GM13976 (cell line): ENCODE data around the gene ETV4.

ENCODE experiments used
- DNase-seq: peaks from one replicate; pipeline ENCODE4 v3.0.0; 2012; ENCODE audit warnings: low spot score
- in situ Hi-C: fragments of 300-500 bp; cut with MboI; formaldehyde crosslinking; loops from one replicate; pipeline ENCODE4 v1.12.0; 2022; ENCODE audit warnings: low sequenced_read_pairs, mixed read lengths, inconsistent platforms; ENCODE audit not compliant: unreplicated experiment
- TF ChIP-seq, protein P1 (sequence below): IDR thresholded peaks from 2 replicates; pipeline ENCODE4 v1.5.1; 2012; ENCODE audit warnings: borderline replicate concordance, mild to moderate bottlenecking; ENCODE audit not compliant: insufficient read depth; ENCODE audit errors: extremely low read depth, missing control alignments, control extremely low read depth

ETV4 gene

DNA sequence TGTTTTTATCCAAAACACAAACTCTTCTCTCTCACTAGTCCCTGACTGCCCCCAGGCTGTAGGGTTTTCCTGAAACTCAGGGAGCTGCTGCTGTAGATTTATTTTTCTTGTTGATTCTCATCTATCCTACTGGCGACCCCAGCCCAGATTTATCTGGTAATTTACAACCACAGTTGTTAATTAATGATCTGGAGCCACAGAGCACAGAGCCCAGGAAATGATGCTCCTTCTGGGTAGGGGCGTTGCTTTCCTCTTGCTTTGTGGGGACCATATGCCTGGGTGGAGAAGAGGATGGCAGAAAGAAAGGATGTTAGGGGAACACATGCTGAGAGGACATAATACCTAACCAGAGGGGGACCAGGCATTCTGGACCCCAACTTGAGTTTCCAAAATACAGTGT, 7.4 kb upstream of the ETV4 start:
- in situ Hi-C loops: no loop called here
- TF ChIP-seq, protein P1, sequence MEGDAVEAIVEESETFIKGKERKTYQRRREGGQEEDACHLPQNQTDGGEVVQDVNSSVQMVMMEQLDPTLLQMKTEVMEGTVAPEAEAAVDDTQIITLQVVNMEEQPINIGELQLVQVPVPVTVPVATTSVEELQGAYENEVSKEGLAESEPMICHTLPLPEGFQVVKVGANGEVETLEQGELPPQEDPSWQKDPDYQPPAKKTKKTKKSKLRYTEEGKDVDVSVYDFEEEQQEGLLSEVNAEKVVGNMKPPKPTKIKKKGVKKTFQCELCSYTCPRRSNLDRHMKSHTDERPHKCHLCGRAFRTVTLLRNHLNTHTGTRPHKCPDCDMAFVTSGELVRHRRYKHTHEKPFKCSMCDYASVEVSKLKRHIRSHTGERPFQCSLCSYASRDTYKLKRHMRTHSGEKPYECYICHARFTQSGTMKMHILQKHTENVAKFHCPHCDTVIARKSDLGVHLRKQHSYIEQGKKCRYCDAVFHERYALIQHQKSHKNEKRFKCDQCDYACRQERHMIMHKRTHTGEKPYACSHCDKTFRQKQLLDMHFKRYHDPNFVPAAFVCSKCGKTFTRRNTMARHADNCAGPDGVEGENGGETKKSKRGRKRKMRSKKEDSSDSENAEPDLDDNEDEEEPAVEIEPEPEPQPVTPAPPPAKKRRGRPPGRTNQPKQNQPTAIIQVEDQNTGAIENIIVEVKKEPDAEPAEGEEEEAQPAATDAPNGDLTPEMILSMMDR: no peak
- DNase-seq: no peak

DNA sequence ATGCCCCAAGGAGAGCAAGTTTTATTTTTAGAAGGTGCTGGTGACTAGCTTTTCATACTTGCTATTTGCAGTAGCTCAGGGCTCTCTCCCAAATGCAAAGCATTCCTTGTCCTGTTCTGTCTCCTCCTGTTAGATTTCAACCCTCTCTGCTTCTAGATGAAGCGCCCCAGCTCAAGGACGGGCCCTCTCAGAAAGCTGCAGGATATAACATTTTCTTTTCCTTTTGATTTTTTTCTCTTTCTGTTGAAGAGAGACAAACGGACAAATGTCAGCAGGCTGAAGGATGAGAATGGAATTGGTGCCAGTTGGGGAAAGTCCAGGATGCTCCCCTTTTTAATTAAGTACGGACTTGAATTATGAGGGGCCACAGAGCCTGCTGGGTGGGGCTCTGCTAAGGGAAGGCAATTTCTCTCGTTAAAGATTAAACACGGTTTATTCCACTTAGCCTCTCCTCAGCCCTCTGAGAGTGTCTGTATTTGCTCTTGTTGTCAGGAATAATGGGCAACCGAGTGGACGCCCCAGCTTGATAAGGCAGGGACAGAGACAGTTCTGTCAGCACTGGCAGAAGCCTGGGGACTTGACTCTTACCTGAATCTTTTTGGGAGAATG, 6.2 kb upstream of the ETV4 start:
- TF ChIP-seq, protein P1: no peak
- DNase-seq: no peak
- in situ Hi-C loops: no loop called here

GRCh38 chr17:43550754-43551153, 4.6 kb upstream of the ETV4 start:
- TF ChIP-seq, protein P1: no peak
- in situ Hi-C loops: no loop called here
- no peak for DNase-seq

DNA sequence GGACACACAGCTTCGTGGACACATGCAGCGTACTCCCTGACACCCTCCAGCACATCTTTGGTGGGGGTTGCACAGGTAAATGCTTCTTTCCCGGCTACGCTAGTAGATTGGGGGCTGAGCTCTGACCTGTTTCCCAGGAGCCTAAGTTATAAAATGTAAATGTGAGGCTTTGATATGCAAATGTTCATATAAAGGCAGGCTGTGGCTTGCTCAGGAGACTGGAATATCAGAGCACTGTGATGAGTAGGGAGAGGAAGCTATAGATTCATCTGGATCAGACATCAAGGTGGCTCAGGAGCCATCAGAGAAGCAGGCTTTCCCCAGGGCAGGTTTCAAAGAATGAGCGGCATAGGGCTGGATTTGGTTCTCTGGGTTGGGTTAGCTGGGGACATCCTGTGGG, 3.4 kb upstream of the ETV4 start:
- TF ChIP-seq, protein P1: no peak
- no peak for DNase-seq
- in situ Hi-C loops: no loop called here

GRCh38 chr17:43548689-43549379, 2.7 kb upstream of the ETV4 start:
- in situ Hi-C loops: no loop called here
- TF ChIP-seq, protein P1: no peak
- DNase-seq: no peak

DNA sequence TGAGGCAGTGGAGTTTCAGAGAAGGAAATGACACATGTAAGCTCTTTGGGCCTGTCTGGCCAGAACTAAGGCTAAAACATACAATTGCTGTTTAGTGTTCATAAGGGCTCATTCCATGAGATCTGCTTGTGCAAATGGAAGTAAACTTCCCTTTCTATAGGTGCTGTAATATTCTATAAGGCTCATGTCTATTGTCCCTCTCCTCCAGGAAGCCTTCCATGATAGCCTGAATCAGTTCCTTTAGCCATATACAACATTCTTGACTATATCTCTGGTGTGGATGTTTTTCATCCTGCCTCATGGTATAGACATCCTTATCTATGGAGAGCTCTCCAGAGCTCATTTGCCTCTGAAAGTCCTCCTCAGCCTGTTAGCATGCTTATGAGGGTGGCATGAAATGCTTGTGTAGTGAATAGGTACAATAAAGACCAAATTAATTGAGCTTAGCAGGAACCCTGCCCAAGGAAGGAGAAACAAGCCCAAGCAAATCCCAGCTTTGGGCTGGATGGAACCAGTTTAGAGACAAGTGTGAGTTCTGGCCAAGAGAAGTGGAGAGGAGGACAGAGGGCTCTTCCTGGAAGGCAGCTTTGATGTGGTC, 1.6 kb upstream of the ETV4 start:
- no peak for DNase-seq
- TF ChIP-seq, protein P1: no peak
- in situ Hi-C loops: no loop called here
